Mesenchymal stem cell (in vitro differentiated cells and primary cell): ENCODE data around the gene FGGY.
"Not testable (repeated sequence)": the region's sequence is repeated elsewhere in the genome, so short reads cannot be mapped to it uniquely, and the experiment has no call there.

Source experiments
- DNase-seq: peaks from one replicate; pipeline ENCODE4 v3.0.0-alpha.2; 2013
- H2AFZ ChIP-seq: one replicate; pipeline ENCODE4 v1.6.1; 2013; ENCODE audit warnings: low read depth, mild to moderate bottlenecking, control low read depth, inconsistent platforms, low read length, moderate library complexity
- H2AK5ac ChIP-seq: 2 replicates; pipeline ENCODE4 v1.6.1; 2013; ENCODE audit warnings: low read length, moderate library complexity, mild to moderate bottlenecking, inconsistent platforms; ENCODE audit not compliant: severe bottlenecking
- H2BK120ac ChIP-seq: one replicate; pipeline ENCODE4 v1.6.1; 2013; ENCODE audit warnings: low read depth, mild to moderate bottlenecking, inconsistent platforms, low read length, moderate library complexity
- H2BK12ac ChIP-seq, 2 experiments: one replicate each; pipeline ENCODE4 v1.6.1; 2013; ENCODE audit warnings: inconsistent platforms in 2 of 2, low read length in 2 of 2, mild to moderate bottlenecking in 2 of 2, moderate library complexity in 2 of 2, control low read depth in 1 of 2
- H2BK15ac ChIP-seq: one replicate; pipeline ENCODE4 v1.6.1; 2013; ENCODE audit warnings: mild to moderate bottlenecking, low read depth, inconsistent platforms; ENCODE audit not compliant: poor library complexity, severe bottlenecking
- H2BK5ac ChIP-seq: 2 replicates; pipeline ENCODE4 v1.6.1; 2013; ENCODE audit warnings: low read depth, mild to moderate bottlenecking, low read length, control low read depth, inconsistent platforms; ENCODE audit not compliant: poor library complexity, severe bottlenecking
- H3K14ac ChIP-seq, 2 experiments: one replicate each; pipeline ENCODE4 v1.6.1; 2013; ENCODE audit warnings: inconsistent platforms in 2 of 2, low read length in 2 of 2, control low read depth in 1 of 2, mild to moderate bottlenecking in 1 of 2, moderate library complexity in 1 of 2
- H3K18ac ChIP-seq, 2 experiments: one replicate each; pipeline ENCODE4 v1.6.1; 2013; ENCODE audit warnings: inconsistent platforms in 2 of 2, low read length in 2 of 2, control low read depth in 1 of 2, low read depth in 1 of 2, mild to moderate bottlenecking in 1 of 2
- H3K23ac ChIP-seq, 2 experiments: one replicate each; pipeline ENCODE4 v1.6.1; 2013; ENCODE audit warnings: inconsistent platforms in 2 of 2, low read length in 2 of 2, mild to moderate bottlenecking in 2 of 2, moderate library complexity in 2 of 2, control low read depth in 1 of 2
- H3K27ac ChIP-seq: 2 replicates; pipeline ENCODE4 v1.5.1; 2013; ENCODE audit warnings: mild to moderate bottlenecking, moderate library complexity, low read length, control low read depth, inconsistent platforms; ENCODE audit not compliant: poor library complexity, severe bottlenecking
- H3K27me3 ChIP-seq, 2 experiments: 2 replicates each; pipeline versions ENCODE4 v1.6.1 to v1.7.0; 2013; ENCODE audit warnings: low read length in 2 of 2, mild to moderate bottlenecking in 2 of 2, moderate library complexity in 2 of 2, control low read depth in 1 of 2, inconsistent platforms in 1 of 2; ENCODE audit not compliant: control insufficient read depth in 1 of 2, insufficient read depth in 1 of 2
- H3K36me3 ChIP-seq, 2 experiments: 2 replicates each; pipeline versions ENCODE4 v1.6.1 to v1.7.0; 2013; ENCODE audit warnings: low read length in 2 of 2, control low read depth in 1 of 2, inconsistent platforms in 1 of 2, low read depth in 1 of 2, mild to moderate bottlenecking in 1 of 2; ENCODE audit not compliant: insufficient read depth in 2 of 2, control insufficient read depth in 1 of 2
- H3K4ac ChIP-seq, 2 experiments: one replicate each; pipeline ENCODE4 v1.6.1; 2013; ENCODE audit warnings: inconsistent platforms in 2 of 2, low read length in 2 of 2, mild to moderate bottlenecking in 2 of 2, moderate library complexity in 2 of 2, control low read depth in 1 of 2, low read depth in 1 of 2
- H3K4me1 ChIP-seq: 2 replicates; pipeline ENCODE4 v1.6.1; 2013; ENCODE audit warnings: low read depth, low read length, control low read depth; ENCODE audit not compliant: control insufficient read depth, insufficient read depth
- H3K4me2 ChIP-seq: 2 replicates; pipeline ENCODE4 v1.6.1; 2013; ENCODE audit warnings: low read length, mild to moderate bottlenecking, inconsistent platforms; ENCODE audit not compliant: poor library complexity, severe bottlenecking
- H3K4me3 ChIP-seq, 2 experiments: 2 replicates each; pipeline versions ENCODE4 v1.5.1 to v1.7.0; 2013; ENCODE audit warnings: low read length in 2 of 2, mild to moderate bottlenecking in 2 of 2, control low read depth in 1 of 2, low read depth in 1 of 2; ENCODE audit not compliant: insufficient read depth in 1 of 2
- H3K79me1 ChIP-seq: replicated peaks from 2 replicates; pipeline ENCODE4 v1.6.1; 2013; ENCODE audit warnings: mild to moderate bottlenecking, control low read depth, low read length, inconsistent platforms; ENCODE audit not compliant: poor library complexity, severe bottlenecking
- H3K9ac ChIP-seq: 2 replicates; pipeline ENCODE4 v1.7.0; 2013; ENCODE audit warnings: mild to moderate bottlenecking, low read length, moderate library complexity
- H3K9me3 ChIP-seq: 2 replicates; pipeline ENCODE4 v1.7.0; 2013; ENCODE audit warnings: mild to moderate bottlenecking, low read length; ENCODE audit not compliant: control insufficient read depth
- H4K8ac ChIP-seq: one replicate; pipeline ENCODE4 v1.6.1; 2013; ENCODE audit warnings: inconsistent platforms, mild to moderate bottlenecking, low read length, moderate library complexity
- H4K91ac ChIP-seq: one replicate; pipeline ENCODE4 v1.6.1; 2013; ENCODE audit warnings: mild to moderate bottlenecking, low read length, inconsistent platforms
- WGBS: methylation state at CpG from one replicate; pipeline ENCODE4 v1.1.7; 2013; ENCODE audit warnings: mixed read lengths; 5-methylcytosine and 5-hydroxymethylcytosine counted together

The FGGY gene

DNA sequence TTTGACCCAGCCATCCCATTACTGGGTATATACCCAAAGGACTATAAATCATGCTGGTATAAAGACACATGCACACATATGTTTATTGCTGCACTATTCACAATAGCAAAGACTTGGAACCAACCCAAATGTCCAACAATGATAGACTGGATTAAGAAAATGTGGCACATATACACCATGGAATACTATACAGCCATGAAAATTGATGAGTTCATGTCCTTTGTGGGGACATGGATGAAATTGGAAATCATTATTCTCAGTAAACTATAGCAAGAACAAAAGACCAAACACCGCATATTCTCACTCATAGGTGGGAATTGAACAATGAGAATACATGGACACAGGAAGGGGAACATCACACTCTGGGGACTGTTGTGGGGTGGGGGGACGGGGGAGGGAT lies 295.5 kb downstream of the FGGY start:
- H3K4me3 ChIP-seq, H3K4ac ChIP-seq, H2AK5ac ChIP-seq, H2BK15ac ChIP-seq, DNase-seq, H3K79me1 ChIP-seq, H3K23ac ChIP-seq, H3K9ac ChIP-seq, H2BK5ac ChIP-seq, H3K27ac ChIP-seq, H3K27me3 ChIP-seq, H3K36me3 ChIP-seq, H3K4me2 ChIP-seq, H2BK12ac ChIP-seq, H4K8ac ChIP-seq, H2AFZ ChIP-seq, H3K18ac ChIP-seq, H2BK120ac ChIP-seq, H4K91ac ChIP-seq, H3K14ac ChIP-seq, H3K4me1 ChIP-seq, H3K9me3 ChIP-seq: not testable (repeated sequence)
- WGBS = no CpG with 5 or more reads among the region's 2 CpGs

DNA sequence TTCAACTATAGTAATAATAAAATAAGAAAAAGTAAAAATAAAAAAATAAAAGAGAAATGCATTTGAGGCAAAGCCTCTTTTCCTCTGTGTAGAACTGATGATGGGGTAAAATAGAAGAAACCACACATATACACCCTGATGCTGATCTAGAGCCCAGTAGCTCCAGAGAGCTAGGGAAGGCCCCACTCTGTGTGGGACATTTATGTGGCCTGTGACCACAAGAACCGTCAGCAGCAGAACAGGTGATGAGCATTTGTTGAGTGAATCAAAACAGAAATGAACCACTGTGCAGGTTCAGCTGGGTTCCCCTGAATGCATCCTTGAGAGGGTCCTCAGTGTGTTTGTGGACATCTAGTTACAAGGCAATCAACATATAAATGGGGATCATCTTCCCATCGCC lies 296.0 kb downstream of the FGGY start:
- Histone ChIP-seq H3K36me3 (no peaks in the 10 kb centered on the region), H3K23ac (no peak overlapping the region), H4K91ac (no peak overlapping the region), H3K9me3 (no peaks in the 10 kb centered on the region), H3K79me1 (no peaks in the 10 kb centered on the region), H3K4ac (no peak overlapping the region), H4K8ac (no peak overlapping the region), H3K27me3 (no peaks in the 10 kb centered on the region), H3K14ac (no peak overlapping the region), H3K18ac (no peak overlapping the region), H2AK5ac (no peak overlapping the region), H2AFZ (no peak overlapping the region), H2BK5ac (no peak overlapping the region), H3K27ac (no peak overlapping the region), H3K4me2 (no peak overlapping the region), H2BK15ac (no peak overlapping the region), H3K4me3 (no peak overlapping the region), H3K4me1 (peaks cover 6% of the 10 kb centered on the region), H2BK12ac (no peak overlapping the region), H2BK120ac (no peak overlapping the region), H3K9ac (no peak overlapping the region)
- DNase-seq = no peak
- 95% methylated on average over 2 of the region's 2 CpGs for WGBS

DNA sequence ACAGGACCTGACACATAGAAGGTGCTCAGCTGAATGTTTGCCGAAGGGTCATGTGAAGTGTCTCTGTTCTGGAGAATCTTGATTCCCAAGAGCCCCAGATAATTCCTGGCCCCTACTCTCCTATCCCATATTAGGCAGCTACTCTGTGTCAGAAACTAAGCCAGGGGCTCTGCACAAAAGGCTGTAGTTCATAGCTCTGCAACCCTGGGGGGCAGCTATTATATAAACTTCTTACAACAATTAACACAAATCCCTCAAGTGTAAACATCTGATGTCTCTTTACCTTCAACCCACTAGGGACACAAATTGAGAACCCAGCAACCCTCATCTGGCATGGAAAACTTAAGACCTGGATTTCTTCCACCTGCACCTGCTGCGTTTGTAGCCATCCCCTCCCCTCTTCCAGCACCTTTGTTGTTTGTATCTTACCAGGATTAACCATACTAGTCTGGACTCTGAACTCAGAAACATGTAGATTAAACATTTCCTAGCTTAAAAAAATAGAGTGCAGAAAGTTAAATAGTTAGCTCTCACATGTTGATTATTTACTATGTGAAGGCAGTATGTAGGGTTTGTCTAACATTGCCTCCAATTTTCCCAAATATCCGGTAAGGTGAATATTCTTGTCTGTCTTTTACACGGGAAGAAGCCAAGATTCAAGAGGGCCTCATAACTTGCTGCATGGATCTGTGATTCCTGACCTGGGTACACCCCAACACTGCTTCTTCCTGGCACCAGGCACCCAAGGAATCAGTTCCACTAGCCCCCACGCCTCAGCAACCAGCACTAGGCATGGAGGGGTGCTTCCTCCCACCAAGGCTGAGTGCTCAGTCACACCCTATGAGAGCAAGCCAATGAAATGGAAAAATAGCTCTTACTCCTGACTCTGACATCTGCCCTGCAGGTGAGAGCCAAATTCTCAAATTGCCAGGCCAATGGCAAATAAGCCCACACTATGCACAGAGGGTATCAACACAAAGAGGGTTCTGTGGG lies 297.2 kb downstream of the FGGY start:
- H3K27ac ChIP-seq = no peak overlapping the region
- peak overlapping the region; percentile 47 for H4K91ac ChIP-seq
- H3K23ac ChIP-seq = no peak overlapping the region
- H3K4me2 ChIP-seq = no peak overlapping the region
- H3K4me3 ChIP-seq = no peak overlapping the region
- no peak overlapping the region for H3K9ac ChIP-seq
- no peaks in the 10 kb centered on the region for H3K9me3 ChIP-seq
- no peak overlapping the region for H2BK120ac ChIP-seq
- no peak overlapping the region for H4K8ac ChIP-seq
- H2BK5ac ChIP-seq = no peak overlapping the region
- H3K27me3 ChIP-seq = no peaks in the 10 kb centered on the region
- H2BK12ac ChIP-seq = peak overlapping the region; percentile 44 to 92
- no peak for DNase-seq
- H3K36me3 ChIP-seq = no peaks in the 10 kb centered on the region
- H3K79me1 ChIP-seq = no peaks in the 10 kb centered on the region
- H2BK15ac ChIP-seq = no peak overlapping the region
- H2AK5ac ChIP-seq = no peak overlapping the region
- H3K4ac ChIP-seq = peak overlapping the region in 1 of 2 experiments; percentile 4
- H3K4me1 ChIP-seq = peaks cover 6% of the 10 kb centered on the region
- WGBS = 92% methylated on average over 5 of the region's 5 CpGs
- H3K14ac ChIP-seq = peak overlapping the region in 1 of 2 experiments; percentile 68
- no peak overlapping the region for H2AFZ ChIP-seq
- peak overlapping the region; percentile 31 to 59 for H3K18ac ChIP-seq

DNA sequence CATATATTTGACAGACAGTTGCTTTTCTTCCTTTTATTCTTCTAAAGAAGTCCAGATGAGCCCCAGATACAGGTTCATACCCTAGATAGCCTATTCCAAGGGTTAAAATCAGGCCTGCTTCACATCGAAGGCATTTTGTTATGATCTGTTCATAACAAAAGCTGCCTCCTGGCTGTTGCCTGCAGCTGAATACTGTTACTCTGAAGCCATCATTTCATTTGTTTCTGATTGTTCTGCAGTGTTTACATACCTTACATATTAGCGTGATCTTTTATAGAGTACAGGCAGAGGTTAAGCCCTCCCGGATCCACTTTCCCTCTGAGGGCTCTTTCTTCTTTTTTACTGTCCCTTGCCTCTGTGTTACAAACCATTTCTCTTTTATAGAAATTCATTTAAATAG lies 298.9 kb downstream of the FGGY start:
- Histone ChIP-seq H3K27me3 (no peaks in the 10 kb centered on the region), H2AK5ac (no peak overlapping the region), H3K27ac (no peak overlapping the region), H3K4me3 (no peak overlapping the region), H2AFZ (no peak overlapping the region), H3K14ac (no peak overlapping the region), H3K18ac (no peak overlapping the region), H2BK120ac (no peak overlapping the region), H3K4me2 (no peak overlapping the region), H3K4ac (no peak overlapping the region), H3K36me3 (no peaks in the 10 kb centered on the region), H3K23ac (no peak overlapping the region), H3K9me3 (no peaks in the 10 kb centered on the region), H4K8ac (no peak overlapping the region), H3K9ac (peak overlapping the region; percentile 80), H3K79me1 (no peaks in the 10 kb centered on the region), H3K4me1 (peaks cover 6% of the 10 kb centered on the region), H2BK5ac (no peak overlapping the region), H2BK15ac (no peak overlapping the region), H2BK12ac (no peak overlapping the region), H4K91ac (no peak overlapping the region)
- 0% methylated on average over 2 of the region's 3 CpGs for WGBS
- peak; percentile 57 for DNase-seq
